NCI-H82 (cell line): ENCODE measurements around the gene PAX6.

Source experiments
- DNase-seq: peaks from one replicate; lab custom pipeline; 2025; lab: John Stamatoyannopoulos, UW

The PAX6 gene

GRCh38 chr11:31810779-31811647 is at the start of gene PAX6:
Gene PAX6 (minus strand): TSS chr11:31811322. CDS start chr11:31806411, 4,911 bp downstream.
- peak; percentile 92 for DNase-seq

DNA sequence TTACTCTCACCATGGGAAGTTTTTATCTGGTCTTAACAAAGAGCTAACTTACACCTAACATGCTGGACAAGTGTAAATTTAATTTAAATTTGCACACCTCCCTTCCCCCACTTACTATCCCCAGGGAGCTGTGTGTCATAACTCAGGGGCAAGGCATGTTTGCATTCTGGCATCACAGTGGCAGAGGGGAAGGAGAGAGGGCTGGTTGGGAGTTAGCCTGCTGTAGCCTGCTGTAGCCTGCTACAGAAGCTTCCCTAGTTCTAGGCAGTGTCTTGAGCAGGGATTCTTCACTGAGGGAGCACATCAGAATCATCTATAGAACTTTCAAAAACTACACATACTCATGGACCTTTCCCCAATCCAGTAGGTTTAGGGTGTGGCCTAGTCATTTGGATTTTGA is 49.3 kb upstream of the PAX6 start:
- no peak for DNase-seq

GRCh38 chr11:31856248-31856647 is 45.1 kb upstream of the PAX6 start:
- no peak for DNase-seq

DNA sequence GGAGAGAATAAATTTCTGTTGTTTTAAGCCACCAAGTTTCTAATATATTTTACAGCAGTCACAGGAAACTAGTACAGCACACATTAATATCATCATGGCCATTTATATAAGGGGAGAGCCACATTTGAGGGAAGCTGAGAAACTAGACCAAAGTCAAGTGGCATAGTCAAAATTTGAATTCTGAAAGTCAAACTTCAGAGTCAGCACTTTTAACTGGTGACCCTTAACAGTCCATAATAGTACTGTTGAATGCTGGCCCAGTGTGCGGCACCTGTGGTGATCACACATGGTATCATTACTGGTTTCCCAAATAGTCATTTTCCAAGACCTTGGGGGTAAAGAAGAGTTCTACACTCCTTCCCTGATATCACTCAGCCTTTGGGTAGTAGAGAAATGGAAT is 44.3 kb upstream of the PAX6 start:
- no peak for DNase-seq

GRCh38 chr11:31850365-31850764 is 39.2 kb upstream of the PAX6 start:
- DNase-seq = no peak

- no peak for DNase-seq
These were observed 36.6 kb upstream of the PAX6 start for GRCh38 chr11:31847761-31848160.

GRCh38 chr11:31845331-31845730 is 34.2 kb upstream of the PAX6 start:
- DNase-seq = no peak

DNA sequence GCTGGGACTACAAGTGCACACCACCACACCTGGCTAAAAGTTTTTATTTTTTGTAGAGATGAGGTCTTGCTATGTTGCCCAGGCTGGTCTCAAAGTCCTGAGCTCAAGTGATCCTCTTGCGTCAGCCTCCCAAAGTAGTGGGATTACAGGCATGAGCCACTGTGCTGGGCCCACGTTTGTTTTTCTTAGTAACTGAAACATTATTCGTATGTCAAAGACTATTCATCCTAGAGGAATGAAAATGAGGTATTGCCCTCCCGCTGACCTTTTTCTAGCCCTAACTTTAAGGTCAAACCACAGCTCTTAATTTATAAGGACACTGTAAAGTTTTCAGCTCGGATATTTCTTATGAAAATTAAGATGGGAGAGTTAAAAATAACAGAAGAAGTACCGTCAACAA is 33.2 kb upstream of the PAX6 start:
- DNase-seq = no peak

- no peak for DNase-seq
These were observed 30.3 kb upstream of the PAX6 start for GRCh38 chr11:31841435-31841834.

GRCh38 chr11:31834237-31834636 is 23.1 kb upstream of the PAX6 start:
- no peak for DNase-seq

GRCh38 chr11:31830406-31830805 is 19.3 kb upstream of the PAX6 start:
- no peak for DNase-seq

GRCh38 chr11:31828217-31828616 is 17.1 kb upstream of the PAX6 start:
- no peak for DNase-seq

GRCh38 chr11:31827455-31828206 is 16.5 kb upstream of the PAX6 start:
- no peak for DNase-seq

DNA sequence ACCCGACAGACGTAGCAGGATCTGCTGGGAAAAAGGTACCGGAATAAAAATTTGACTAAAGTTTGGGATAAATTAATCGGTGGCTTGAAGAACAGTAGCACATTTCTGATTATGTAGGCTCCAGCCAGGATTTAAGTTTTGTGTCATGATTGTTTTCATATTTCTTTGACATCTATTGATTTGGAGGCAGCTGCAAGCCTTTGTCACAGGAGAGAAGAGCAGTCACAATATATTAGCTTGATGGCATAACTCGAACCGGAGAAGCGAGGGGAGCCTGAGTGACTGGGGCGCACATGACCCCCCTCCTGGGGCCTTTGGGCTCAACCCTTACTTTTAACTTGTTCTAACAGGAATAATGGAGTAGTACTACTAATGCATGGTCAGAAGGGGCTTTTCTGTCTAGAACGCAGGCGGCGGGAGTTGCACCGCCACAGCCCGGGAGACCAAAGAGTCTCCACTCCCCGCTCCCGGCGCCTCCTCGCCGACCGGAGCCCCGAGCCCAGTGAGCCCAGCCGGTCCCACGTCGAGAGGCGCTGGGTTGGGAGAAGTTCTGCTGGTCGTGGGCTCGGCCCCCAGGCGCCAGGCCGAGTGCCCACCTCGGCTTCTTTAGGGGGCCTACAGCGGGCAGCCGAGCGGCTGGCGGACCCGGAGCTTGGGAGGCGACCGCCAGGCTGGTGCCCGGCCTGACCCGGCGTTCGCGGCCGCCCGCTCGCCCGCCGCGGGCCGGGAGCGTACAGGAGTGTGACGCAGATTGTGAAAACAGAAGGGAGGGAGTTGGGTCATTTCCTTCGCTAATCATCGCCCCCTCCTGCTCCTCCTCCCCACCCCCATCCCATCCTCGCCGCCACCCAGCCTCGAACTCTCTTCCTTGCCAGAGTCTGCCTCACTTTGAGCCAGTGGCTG is 15.7 kb upstream of the PAX6 start:
- no peak for DNase-seq

DNA sequence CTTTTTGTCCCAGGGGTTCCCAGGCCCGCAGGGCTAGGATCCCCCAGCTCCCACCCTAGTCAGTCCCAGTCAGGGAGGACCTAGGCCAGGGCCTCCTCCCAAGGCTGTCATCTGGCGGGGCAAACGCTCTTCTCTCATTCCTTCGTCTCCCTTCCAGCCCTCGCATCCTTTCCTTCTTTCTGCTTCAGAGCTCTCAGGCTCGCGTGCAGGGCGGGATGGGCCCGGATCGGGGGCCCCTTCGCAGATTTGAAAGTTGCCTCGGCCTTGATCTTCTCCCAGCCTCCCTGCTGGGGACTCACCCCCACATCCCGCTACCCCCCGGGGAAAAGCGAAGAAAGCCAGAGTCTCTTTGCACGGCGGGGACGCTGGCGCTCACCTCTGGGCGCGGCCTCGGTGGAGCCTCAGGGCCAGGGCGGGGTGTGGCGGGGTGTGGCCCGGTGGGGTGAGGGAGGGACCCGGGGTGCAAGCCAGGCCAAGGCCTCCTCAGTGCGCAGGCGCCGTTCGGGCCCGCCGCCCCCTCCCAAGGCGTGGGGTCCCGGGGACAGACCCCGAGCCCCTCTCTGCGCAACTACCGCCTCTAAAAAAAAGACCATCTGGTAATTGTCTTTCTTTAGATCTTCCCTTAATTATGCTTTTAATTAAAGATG is 14.8 kb upstream of the PAX6 start:
- no peak for DNase-seq

DNA sequence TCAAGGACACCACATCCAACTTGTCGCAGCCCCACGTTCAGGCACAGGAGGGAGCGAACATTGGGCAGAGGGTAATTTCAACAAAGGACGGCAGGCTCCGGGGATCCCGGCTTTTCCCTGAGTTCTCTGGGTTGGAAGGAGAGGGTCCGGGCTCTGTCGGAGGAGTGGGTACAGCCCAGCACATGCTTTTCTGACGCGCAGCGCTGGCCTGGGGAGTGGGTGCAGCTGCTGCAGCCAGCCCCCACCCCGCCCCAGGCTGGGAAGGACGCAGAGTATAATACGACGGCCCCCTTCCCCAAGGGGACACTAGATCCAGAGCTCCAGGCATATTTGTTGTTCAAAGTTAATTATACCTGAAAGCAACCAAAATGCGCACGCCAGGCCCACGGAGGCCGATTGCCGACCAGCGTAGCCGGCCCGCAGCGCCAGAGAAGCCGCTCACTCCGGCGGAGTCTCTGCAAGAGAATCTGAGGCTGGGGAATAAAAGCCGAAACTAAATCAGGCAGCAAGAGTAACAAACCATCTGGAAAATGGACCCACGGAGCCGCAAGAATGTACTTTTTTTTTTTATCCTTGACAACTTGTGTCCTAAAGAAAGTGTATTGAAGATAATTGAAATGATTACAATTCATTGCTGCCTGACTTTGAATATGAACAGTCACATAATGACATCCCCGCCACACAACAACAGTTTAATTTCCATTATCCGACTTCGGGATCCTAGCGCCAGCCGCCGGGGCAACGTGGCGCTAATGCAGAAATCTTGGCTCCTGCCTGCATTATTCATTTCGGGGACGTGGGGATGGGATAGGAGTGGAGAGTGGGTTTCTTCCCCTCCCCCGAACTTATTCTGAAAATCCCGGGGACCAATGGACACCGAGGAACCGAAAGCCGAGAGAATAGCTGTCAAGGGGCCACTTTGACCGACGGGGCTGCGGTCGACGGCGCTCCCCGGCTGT is 14.0 kb upstream of the PAX6 start:
- DNase-seq = no peak

DNA sequence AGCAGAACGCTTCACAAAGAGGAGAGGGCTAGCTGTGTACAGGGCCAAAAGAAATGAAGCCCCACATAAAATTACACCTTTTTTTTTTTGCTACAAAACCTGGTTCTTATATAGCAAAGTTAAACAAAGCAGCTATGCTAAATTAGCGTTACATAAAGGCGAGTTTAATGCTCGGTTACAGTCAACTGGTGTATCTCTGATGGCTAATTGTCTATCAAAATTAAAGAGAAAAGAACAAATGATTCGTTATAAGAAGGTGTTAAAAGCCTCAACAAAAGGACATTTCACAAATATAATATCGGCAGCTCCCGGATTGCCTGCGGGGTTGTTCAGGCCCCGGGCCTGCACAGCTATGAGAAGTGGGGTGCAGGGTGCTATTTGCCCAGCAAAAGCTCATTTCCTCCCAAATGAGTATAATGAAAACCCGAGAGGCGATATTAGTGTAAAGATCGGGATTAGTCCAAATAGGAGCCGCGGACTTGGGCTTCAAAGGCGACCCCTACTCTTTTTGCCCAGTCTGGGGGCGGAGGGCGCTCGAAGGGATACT is 13.3 kb upstream of the PAX6 start:
- DNase-seq = no peak

GRCh38 chr11:31823644-31824331 is 12.7 kb upstream of the PAX6 start:
- DNase-seq = no peak

DNA sequence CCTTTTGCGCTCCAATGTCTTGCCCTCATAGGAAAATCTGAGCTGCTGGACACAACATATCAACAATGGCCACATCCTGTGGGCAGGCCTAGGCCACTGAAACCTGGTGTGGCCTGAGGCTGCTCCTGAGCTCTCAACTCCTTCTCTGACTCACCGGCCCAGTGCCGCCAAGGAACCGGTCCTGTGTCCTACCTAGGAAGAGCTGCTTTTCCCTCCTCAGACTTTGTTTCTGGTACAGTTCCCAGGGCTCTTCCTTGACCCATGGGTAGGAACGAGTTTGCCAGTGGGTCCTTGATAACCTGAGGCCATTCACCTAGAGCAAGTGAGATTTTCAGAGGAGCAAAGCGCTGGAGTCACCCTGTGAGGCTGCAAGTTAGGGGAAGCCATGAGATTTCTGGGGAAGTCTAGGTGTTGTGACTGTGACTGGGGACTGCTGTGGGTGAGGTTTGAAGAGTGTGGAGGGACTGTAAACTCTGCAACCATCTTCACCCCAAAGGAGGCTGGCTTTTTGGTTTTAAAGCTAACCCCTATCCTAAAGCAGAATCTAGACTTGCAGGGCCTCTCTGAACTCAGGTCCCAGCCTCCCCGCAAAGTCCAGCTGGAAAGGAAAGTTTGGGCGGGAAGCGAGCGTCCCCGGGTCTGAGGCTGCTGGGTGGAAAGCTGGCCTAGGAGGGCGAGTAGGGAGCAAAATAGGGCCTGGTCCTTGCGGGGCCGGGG is 12.0 kb upstream of the PAX6 start:
- DNase-seq = no peak
